ENCODE data around the gene SULF2. TPM values are rescaled to one million over a fixed set of nuclear protein-coding genes. Genes with fewer than 3 reads are reported as not detected.

SULF2 gene
- total and polyA plus RNA-seq, 2 of the 13 experiments (the other 11 are each of a cell fraction or from before 2014, with no cell fraction given) = 7.2 to 50.9 TPM

- no peak for TF ChIP-seq ZNF768 (CRISPR knock-in tag; IDR thresholded peaks at IDR 0.05)
- 0 out of 2 replicates have a peak, but pooled peaks have one; percentile 40 for TF ChIP-seq CREB3 (CRISPR knock-in tag; IDR thresholded peaks at IDR 0.05)
- no peak for TF ChIP-seq KMT2B (CRISPR knock-in tag; IDR thresholded peaks at IDR 0.05)
- no peak for TF ChIP-seq PAWR (CRISPR knock-in tag; IDR thresholded peaks at IDR 0.05; ENCODE audit: borderline replicate concordance)
- TF ChIP-seq MYNN (CRISPR knock-in tag; IDR thresholded peaks at IDR 0.05; ENCODE audit: low read depth) = no peak
- TF ChIP-seq ZNF598 (CRISPR knock-in tag; IDR thresholded peaks at IDR 0.05; ENCODE audit: borderline replicate concordance) = no peak
- no peak for TF ChIP-seq ZNF607 (CRISPR knock-in tag; IDR thresholded peaks at IDR 0.05; ENCODE audit: borderline replicate concordance)
- no peak for TF ChIP-seq HOMEZ (CRISPR knock-in tag; IDR thresholded peaks at IDR 0.05; ENCODE audit: low read depth)
- TF ChIP-seq CBFB (CRISPR knock-in tag; IDR thresholded peaks at IDR 0.05) = no peak
- TF ChIP-seq USF2 (IDR thresholded peaks at IDR 0.05; ENCODE audit: low read depth, low read length) = no peak
- no peak for TF ChIP-seq USF2 (CRISPR knock-in tag; IDR thresholded peaks at IDR 0.05; ENCODE audit: borderline replicate concordance)
- TF ChIP-seq ZNF792 (CRISPR knock-in tag; IDR thresholded peaks at IDR 0.05) = no peak
- no peak for TF ChIP-seq FOXO4 (CRISPR knock-in tag; conservative IDR thresholded peaks at IDR 0.05)
- TF ChIP-seq SPEN (CRISPR knock-in tag; IDR thresholded peaks at IDR 0.05; ENCODE audit: low read depth) = no peak
- no peak for TF ChIP-seq SMARCE1 (IDR thresholded peaks at IDR 0.05; ENCODE audit: borderline replicate concordance)
- no peak for TF ChIP-seq FOXJ3 (CRISPR knock-in tag; IDR thresholded peaks at IDR 0.05; ENCODE audit: borderline replicate concordance)
- 0 out of 2 replicates have a peak, but pooled peaks have one; percentile 34 for TF ChIP-seq PPARG (CRISPR knock-in tag; conservative IDR thresholded peaks at IDR 0.05)
- peak; percentile 89 for TF ChIP-seq ARID3A (IDR thresholded peaks at IDR 0.05; ENCODE audit: low read depth, low read length)
- TF ChIP-seq NR1H2 (CRISPR knock-in tag; IDR thresholded peaks at IDR 0.05; ENCODE audit: borderline replicate concordance, low read depth) = no peak
- no peak for TF ChIP-seq ZFP82 (CRISPR knock-in tag; IDR thresholded peaks at IDR 0.05; ENCODE audit: borderline replicate concordance)
- no peak for TF ChIP-seq REPIN1 (CRISPR knock-in tag; IDR thresholded peaks at IDR 0.05; ENCODE audit: borderline replicate concordance, low read depth)
- no peak for TF ChIP-seq ZNF782 (CRISPR knock-in tag; IDR thresholded peaks at IDR 0.05; ENCODE audit: borderline replicate concordance)
Observed at GRCh38 chr20:47620808-47621805, 164.2 kb downstream of the SULF2 start (continued).

Measured in HepG2 (cell line).